ENCODE results near the gene PTH1R.

PTH1R gene

DNA sequence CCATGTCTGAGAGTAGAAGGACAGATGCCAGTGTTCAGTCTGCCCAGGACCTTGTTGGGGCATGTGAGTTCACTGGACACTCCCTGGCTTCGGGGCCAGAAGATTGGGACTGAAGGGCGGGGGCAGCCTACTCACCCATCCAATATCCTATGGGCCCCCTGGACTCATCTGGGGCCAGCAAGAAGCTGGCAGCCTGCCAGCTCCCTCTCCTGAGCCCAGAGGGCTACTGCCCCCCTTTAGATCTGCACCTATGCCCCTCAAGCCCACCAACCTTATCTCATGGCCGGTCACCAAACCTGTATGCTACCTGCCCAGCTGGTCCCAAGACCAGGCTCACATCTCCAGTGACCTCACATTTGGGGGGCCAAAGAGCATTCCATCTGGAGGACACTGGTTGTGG, 8.1 kb downstream of the PTH1R start:
- no peaks in the 10 kb centered on the region for H3F3A ChIP-seq (ENCODE audit: control insufficient read depth, insufficient read depth)
- H3K27me3 ChIP-seq (ENCODE audit: control insufficient read depth, low read length), result peaks cover 50% of the 10 kb centered on the region
- TF ChIP-seq, protein P1, sequence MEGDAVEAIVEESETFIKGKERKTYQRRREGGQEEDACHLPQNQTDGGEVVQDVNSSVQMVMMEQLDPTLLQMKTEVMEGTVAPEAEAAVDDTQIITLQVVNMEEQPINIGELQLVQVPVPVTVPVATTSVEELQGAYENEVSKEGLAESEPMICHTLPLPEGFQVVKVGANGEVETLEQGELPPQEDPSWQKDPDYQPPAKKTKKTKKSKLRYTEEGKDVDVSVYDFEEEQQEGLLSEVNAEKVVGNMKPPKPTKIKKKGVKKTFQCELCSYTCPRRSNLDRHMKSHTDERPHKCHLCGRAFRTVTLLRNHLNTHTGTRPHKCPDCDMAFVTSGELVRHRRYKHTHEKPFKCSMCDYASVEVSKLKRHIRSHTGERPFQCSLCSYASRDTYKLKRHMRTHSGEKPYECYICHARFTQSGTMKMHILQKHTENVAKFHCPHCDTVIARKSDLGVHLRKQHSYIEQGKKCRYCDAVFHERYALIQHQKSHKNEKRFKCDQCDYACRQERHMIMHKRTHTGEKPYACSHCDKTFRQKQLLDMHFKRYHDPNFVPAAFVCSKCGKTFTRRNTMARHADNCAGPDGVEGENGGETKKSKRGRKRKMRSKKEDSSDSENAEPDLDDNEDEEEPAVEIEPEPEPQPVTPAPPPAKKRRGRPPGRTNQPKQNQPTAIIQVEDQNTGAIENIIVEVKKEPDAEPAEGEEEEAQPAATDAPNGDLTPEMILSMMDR (IDR thresholded peaks at IDR 0.05; ENCODE audit: low read depth, low read length, poor library complexity, severe bottlenecking), result no peak
- no peak for TF ChIP-seq EZH2phosphoT487 (IDR thresholded peaks at IDR 0.05; ENCODE audit: borderline replicate concordance, low read length)
- H3K4me1 ChIP-seq (ENCODE audit: control insufficient read depth, low read length), result no peaks in the 10 kb centered on the region; the same call in 1 of the 2 replicates
- H3K36me3 ChIP-seq (ENCODE audit: control insufficient read depth, low read length), result no peaks in the 10 kb centered on the region
- H3K9me3 ChIP-seq (ENCODE audit: control insufficient read depth, insufficient read depth, low read length), result no peaks in the 10 kb centered on the region
- H3K9me2 ChIP-seq (replicated peaks; ENCODE audit: control insufficient read depth, low read length), result no peaks in the 10 kb centered on the region
- no peaks in the 10 kb centered on the region for H3K79me2 ChIP-seq (ENCODE audit: control insufficient read depth, low read length)
- H3K4me3 ChIP-seq (ENCODE audit: low read length), result no peak overlapping the region
- 0 out of 2 replicates have a peak, but pooled peaks cover 3% of the 10 kb centered on the region for H4K20me1 ChIP-seq (ENCODE audit: control insufficient read depth, insufficient read depth, low read depth, low read length)
- no peak overlapping the region for H3K27ac ChIP-seq (ENCODE audit: low read depth, low read length)
- no peak overlapping the region for H3K4me2 ChIP-seq (ENCODE audit: low read length)

DNA sequence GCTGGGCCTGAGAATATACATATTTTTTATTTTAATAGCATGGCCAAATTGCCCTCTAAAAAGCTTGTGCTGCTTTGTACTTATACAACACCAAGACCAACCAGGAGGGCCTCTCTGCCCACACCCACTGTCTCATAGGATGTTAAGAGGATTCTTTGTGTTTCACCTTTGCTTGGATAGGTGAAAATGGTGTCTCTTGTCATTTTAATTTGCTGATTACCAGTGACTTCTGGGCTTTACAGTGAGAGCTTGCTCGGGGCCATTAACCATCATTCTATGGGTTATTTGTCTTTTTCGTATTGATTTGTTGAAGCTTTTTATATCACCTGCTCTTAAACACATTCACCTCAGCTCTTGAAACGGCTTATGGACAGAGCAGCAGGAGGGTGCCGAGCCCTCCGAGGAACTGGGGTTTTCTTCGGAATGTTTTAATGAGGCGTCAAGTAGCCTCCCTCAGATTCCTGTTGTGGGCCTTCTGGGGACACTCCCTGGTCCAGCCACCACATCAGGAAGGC, 10.5 kb downstream of the PTH1R start:
- H3K9me3 ChIP-seq (ENCODE audit: control insufficient read depth, insufficient read depth, low read length), result no peaks in the 10 kb centered on the region
- no peaks in the 10 kb centered on the region for H3K36me3 ChIP-seq (ENCODE audit: control insufficient read depth, low read length)
- peaks cover 7% of the 10 kb centered on the region; the same call in 1 of the 2 replicates for H3K4me1 ChIP-seq (ENCODE audit: control insufficient read depth, low read length)
- no peaks in the 10 kb centered on the region for H3K9me2 ChIP-seq (replicated peaks; ENCODE audit: control insufficient read depth, low read length)
- no peak overlapping the region for H3K4me3 ChIP-seq (ENCODE audit: low read length)
- H4K20me1 ChIP-seq (ENCODE audit: control insufficient read depth, insufficient read depth, low read depth, low read length), result 0 out of 2 replicates have a peak, but pooled peaks cover 3% of the 10 kb centered on the region
- H3F3A ChIP-seq (ENCODE audit: control insufficient read depth, insufficient read depth), result no peaks in the 10 kb centered on the region
- H3K4me2 ChIP-seq (ENCODE audit: low read length), result no peak overlapping the region
- peaks cover 53% of the 10 kb centered on the region for H3K27me3 ChIP-seq (ENCODE audit: control insufficient read depth, low read length)
- TF ChIP-seq EZH2phosphoT487 (IDR thresholded peaks at IDR 0.05; ENCODE audit: borderline replicate concordance, low read length), result no peak
- TF ChIP-seq, protein P1 (IDR thresholded peaks at IDR 0.05; ENCODE audit: low read depth, low read length, poor library complexity, severe bottlenecking), result no peak
- no peak overlapping the region for H3K27ac ChIP-seq (ENCODE audit: low read depth, low read length)
- no peaks in the 10 kb centered on the region for H3K79me2 ChIP-seq (ENCODE audit: control insufficient read depth, low read length)

DNA sequence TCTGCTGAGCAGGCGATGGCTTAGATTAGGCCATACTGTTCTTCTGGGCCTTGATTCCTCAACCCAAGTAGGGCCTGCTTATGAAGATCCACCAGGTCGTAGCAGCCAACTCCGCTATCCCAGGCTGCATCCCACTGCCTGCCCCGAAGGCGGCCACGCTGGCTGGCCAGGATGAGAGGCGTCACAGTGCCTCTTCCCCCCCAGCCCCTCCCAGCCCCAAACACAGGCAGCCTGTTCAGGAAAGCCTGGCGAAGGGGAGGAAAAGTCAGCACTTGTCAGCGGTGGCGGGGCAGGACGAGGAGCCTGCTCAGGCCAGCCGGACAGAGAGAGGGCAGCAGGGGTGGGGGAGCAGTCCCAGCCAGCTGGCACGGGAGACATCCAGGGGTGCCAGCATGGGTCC, 11.2 kb downstream of the PTH1R start:
- peaks cover 53% of the 10 kb centered on the region for H3K27me3 ChIP-seq (ENCODE audit: control insufficient read depth, low read length)
- peaks cover 7% of the 10 kb centered on the region; the same call in 1 of the 2 replicates for H3K4me1 ChIP-seq (ENCODE audit: control insufficient read depth, low read length)
- no peak for TF ChIP-seq EZH2phosphoT487 (IDR thresholded peaks at IDR 0.05; ENCODE audit: borderline replicate concordance, low read length)
- TF ChIP-seq, protein P1 (IDR thresholded peaks at IDR 0.05; ENCODE audit: low read depth, low read length, poor library complexity, severe bottlenecking), result no peak
- no peaks in the 10 kb centered on the region for H3K9me2 ChIP-seq (replicated peaks; ENCODE audit: control insufficient read depth, low read length)
- H3F3A ChIP-seq (ENCODE audit: control insufficient read depth, insufficient read depth), result no peaks in the 10 kb centered on the region
- no peak overlapping the region for H3K4me3 ChIP-seq (ENCODE audit: low read length)
- no peaks in the 10 kb centered on the region for H3K9me3 ChIP-seq (ENCODE audit: control insufficient read depth, insufficient read depth, low read length)
- H3K36me3 ChIP-seq (ENCODE audit: control insufficient read depth, low read length), result no peaks in the 10 kb centered on the region
- H3K27ac ChIP-seq (ENCODE audit: low read depth, low read length), result no peak overlapping the region
- H4K20me1 ChIP-seq (ENCODE audit: control insufficient read depth, insufficient read depth, low read depth, low read length), result 0 out of 2 replicates have a peak, but pooled peaks cover under 1% of the 10 kb centered on the region
- no peak overlapping the region for H3K4me2 ChIP-seq (ENCODE audit: low read length)
- no peaks in the 10 kb centered on the region for H3K79me2 ChIP-seq (ENCODE audit: control insufficient read depth, low read length)
